Left lung (tissue), 10 donors: ENCODE results near the gene DEFB124. TPM values are rescaled to one million over a fixed set of nuclear protein-coding genes. Genes with fewer than 3 reads are reported as not detected.
"Not testable (repeated sequence)": the region's sequence is repeated elsewhere in the genome, so short reads cannot be mapped to it uniquely, and the experiment has no call there.

Experiments
- ATAC-seq: fragments of 200-7000 bp; cut with Tn5 transposase; one replicate; pipeline ENCODE4 v1.9.1; 2020; ENCODE audit warnings: moderate library complexity
- DNase-seq, 4 donors: peaks; one replicate each; pipeline ENCODE4 v3.0.0-alpha.2; 2013 to 2020
- H3K27ac ChIP-seq, 2 donors: fragments of 200-600 bp; sonication (generic) in 1 of 2; one replicate each; pipeline versions ENCODE4 v1.5.0 to v1.8.0; 2020 to 2021
- H3K27me3 ChIP-seq, 2 donors: fragments of 200-600 bp; sonication (generic) in 1 of 2; one replicate each; pipeline versions ENCODE4 v1.5.0 to v1.8.0; 2020 to 2021
- H3K36me3 ChIP-seq, 2 donors: fragments of 200-600 bp; sonication (generic) in 1 of 2; one replicate each; pipeline versions ENCODE4 v1.5.0 to v1.8.0; 2020 to 2021
- H3K4me1 ChIP-seq, 2 donors: fragments of 200-600 bp; one replicate each; pipeline ENCODE4 v1.8.0; 2021
- H3K4me3 ChIP-seq, 2 donors: fragments of 200-600 bp; sonication (generic) in 1 of 2; one replicate each; pipeline versions ENCODE4 v1.5.0 to v1.8.0; 2020 to 2021; ENCODE audit warnings: mild to moderate bottlenecking in 1 of 2
- H3K9me3 ChIP-seq, 2 donors: fragments of 200-600 bp; sonication (generic) in 1 of 2; one replicate each; pipeline versions ENCODE4 v1.5.0 to v1.8.0; 2020 to 2021
- intact Hi-C, 2 donors: fragments of 100-400 bp; cut with DNase I; formaldehyde crosslinking; loops; one replicate each; pipeline versions ENCODE4 v1.11.2 to v1.14.2; 2022
- polyA plus RNA-seq, 6 donors: library from polyadenylated mRNA; unstranded; fragments of 120-200 nt; gene quantifications; one replicate each; pipeline ENCODE4 v1.2.1, GENCODE V29; 2013; ENCODE audit not compliant: insufficient read length in 6 of 6
- total RNA-seq, 2 donors: library from RNA; stranded (reverse); fragmentation: NEBNext Ultra II Directional; extraction: Animal tissue kit (Norgen Biotek cat#: 25700); gene quantifications; one replicate each; pipeline ENCODE4 v1.2.1, GENCODE V29; 2021
- TF ChIP-seq, protein P1 (sequence below), 2 donors: fragments of 200-600 bp; sonication (generic) in 1 of 2; IDR thresholded peaks; one replicate each; pipeline versions ENCODE4 v1.5.0 to v1.8.0; 2021; ENCODE audit warnings: antibody characterized with exemption in 2 of 2
- donor health status: DM: no; HTN: yes; CAD: no.
- donor health status: DM: no; HTN: no; CAD: no.

Gene DEFB124
- total and polyA plus RNA-seq, 8 donors, result 0.31 to 1.5 (median 0.97) TPM; not detected in 2

DNA sequence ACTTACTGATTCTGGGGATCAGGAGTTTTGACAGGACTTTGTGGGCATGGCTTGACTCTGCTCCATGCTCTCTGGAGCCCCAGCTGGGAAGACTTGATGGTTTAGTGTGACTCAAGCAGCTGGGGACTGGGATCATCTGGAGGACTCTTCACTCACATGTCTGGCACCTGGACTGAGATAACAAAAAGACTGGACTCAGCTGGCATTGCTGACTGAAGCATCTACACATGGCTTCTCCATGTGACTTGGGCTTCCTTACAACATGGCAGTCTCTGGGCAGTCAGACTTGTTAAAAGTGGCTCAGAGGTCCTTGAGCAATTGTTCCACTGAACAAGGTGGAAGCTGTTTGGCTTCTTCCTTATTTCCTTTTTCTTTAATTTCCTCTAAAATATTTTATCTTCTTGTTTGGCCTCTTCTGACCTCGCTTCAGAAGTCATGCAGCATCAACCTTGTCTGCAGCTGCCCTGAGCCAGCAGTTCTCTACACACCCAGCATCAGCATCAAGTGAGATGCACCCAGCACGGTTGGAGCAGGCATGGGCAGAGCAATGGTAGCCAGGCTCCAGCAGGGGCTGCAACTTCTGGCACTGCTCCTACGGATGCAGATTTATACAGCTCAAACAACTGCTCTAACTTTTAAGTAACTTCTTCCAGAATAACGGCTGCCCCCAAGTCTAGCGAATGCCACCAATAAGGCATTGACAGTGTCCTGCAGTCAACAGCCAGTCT is 33.8 kb upstream of the DEFB124 start:
- Histone ChIP-seq H3K4me3 (no peak overlapping the region), H3K27me3 (peaks cover 0 to 8% of the 10 kb centered on the region in 2 donors), H3K9me3 (peaks cover 0 to 4% of the 10 kb centered on the region in 2 donors), H3K4me1 (peaks cover 0 to 1% of the 10 kb centered on the region in 2 donors), H3K36me3 (no peaks in the 10 kb centered on the region), H3K27ac (no peak overlapping the region)
- TF ChIP-seq, protein P1, sequence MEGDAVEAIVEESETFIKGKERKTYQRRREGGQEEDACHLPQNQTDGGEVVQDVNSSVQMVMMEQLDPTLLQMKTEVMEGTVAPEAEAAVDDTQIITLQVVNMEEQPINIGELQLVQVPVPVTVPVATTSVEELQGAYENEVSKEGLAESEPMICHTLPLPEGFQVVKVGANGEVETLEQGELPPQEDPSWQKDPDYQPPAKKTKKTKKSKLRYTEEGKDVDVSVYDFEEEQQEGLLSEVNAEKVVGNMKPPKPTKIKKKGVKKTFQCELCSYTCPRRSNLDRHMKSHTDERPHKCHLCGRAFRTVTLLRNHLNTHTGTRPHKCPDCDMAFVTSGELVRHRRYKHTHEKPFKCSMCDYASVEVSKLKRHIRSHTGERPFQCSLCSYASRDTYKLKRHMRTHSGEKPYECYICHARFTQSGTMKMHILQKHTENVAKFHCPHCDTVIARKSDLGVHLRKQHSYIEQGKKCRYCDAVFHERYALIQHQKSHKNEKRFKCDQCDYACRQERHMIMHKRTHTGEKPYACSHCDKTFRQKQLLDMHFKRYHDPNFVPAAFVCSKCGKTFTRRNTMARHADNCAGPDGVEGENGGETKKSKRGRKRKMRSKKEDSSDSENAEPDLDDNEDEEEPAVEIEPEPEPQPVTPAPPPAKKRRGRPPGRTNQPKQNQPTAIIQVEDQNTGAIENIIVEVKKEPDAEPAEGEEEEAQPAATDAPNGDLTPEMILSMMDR (IDR thresholded peaks at IDR 0.05), result no peak
- intact Hi-C loops, result no loop called here
- no peak for ATAC-seq
- no peak for DNase-seq

DNA sequence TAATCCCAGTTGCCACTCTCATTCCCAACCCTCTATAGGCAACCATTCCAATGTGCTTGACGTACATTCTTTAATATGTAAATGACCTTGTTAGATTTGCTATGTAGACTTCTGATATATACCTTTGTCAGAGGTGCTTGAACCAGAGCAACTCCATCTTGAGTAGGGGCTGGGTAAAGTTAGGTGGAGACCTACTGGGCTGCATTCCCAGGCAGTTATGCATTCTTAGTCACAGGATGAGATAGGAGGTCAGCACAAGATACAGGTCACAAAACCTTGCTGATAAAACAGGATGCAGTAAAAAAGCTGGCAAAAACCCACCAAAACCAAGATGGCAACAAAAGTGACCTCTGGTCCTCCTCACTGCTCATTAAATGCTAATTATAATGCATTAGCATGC is 31.0 kb upstream of the DEFB124 start:
- intact Hi-C loops, result no loop called here

DNA sequence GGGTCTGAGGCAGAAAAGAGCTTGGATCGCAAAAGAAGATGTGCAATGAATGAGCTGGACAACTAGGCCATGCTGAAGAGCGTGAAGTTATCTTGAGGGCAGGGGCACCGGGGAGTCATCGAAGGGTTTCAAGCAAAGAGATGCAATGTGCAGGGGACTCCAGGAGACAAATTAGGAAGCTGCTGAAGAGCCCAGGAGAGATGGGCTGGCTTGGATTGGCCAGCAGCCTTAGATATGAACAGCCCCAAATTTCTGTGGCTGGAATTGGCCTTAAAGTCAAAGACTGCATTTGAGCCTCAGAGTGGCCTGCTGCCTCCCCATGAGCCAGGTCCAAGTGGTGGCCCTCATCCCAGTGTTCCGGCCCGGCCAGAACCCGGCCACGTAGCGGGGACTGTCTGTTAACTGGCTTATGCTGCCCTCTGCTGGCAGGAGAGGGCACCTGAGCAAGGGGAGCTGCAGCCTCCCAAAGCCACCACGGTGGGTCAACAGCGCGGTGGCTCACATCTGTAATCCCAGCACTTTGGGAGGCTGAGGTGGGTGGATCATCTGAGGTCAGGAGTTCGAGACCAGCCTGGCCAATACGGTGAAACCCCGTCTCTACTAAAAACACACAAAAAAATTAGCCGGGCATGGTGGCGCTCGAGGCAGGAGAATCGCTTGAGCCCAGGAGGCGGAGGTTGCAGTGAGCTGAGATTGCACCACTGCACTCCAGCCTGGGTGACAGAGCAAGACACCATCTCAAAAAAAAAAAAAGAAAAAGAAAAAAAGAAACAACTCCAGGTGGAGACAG is 28.2 kb upstream of the DEFB124 start:
- peak; percentile 79 to 93 (median 86) for DNase-seq
- TF ChIP-seq, protein P1 (IDR thresholded peaks at IDR 0.05), result peak; percentile 94 to 98
- not testable (repeated sequence) for H3K4me1 ChIP-seq, H3K36me3 ChIP-seq, H3K4me3 ChIP-seq, H3K27ac ChIP-seq, H3K9me3 ChIP-seq
- intact Hi-C loops, result loop anchor here in 1 of 2 donors (5.0 kb wide), 1 partner anchor 41 kb away; no protein-coding TSS in a partner anchor
- peaks cover 0 to 12% of the 10 kb centered on the region in 2 donors for H3K27me3 ChIP-seq
- ATAC-seq, result peak; percentile 99

More for the DNA sequence above, 31.0 kb upstream of the DEFB124 start:
- H3K4me1 ChIP-seq, result peaks cover 0 to 7% of the 10 kb centered on the region in 2 donors
- no peak overlapping the region for H3K4me3 ChIP-seq
- TF ChIP-seq, protein P1 (IDR thresholded peaks at IDR 0.05), result no peak
- H3K27me3 ChIP-seq, result peaks cover 0 to 12% of the 10 kb centered on the region in 2 donors
- no peak overlapping the region for H3K27ac ChIP-seq
- H3K36me3 ChIP-seq, result no peaks in the 10 kb centered on the region
- DNase-seq (no peak), ATAC-seq (no peak)
- peaks cover 0 to 4% of the 10 kb centered on the region in 2 donors for H3K9me3 ChIP-seq

DNA sequence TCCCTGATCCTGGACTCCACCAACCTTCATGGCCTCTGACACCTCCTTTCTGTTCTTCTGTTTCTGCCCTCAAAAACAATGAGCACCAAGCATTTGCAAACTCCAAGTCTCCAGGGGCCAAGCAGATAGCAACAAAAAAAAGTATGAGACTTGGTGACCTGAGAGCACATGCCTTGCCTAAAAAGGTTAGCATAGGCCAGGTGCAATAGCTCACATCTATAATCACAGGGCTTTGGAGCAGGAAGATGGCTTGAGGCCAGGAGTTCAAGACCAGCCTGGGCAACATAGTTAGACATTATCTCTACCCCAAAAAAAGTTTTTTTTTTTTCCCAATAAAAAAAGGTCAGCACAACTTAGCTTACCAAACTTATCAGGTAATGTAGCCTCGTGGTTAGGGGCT is 25.6 kb upstream of the DEFB124 start:
- H3K27ac ChIP-seq, result no peak overlapping the region
- H3K36me3 ChIP-seq, result no peaks in the 10 kb centered on the region
- H3K4me1 ChIP-seq, result peaks cover 5 to 7% of the 10 kb centered on the region in 2 donors
- peaks cover 0 to 20% of the 10 kb centered on the region in 2 donors for H3K27me3 ChIP-seq
- intact Hi-C loops, result loop anchor here in 1 of 2 donors (5.0 kb wide), 1 partner anchor 38 kb away; no protein-coding TSS in a partner anchor
- ATAC-seq, result no peak
- TF ChIP-seq, protein P1 (IDR thresholded peaks at IDR 0.05), result no peak
- no peaks in the 10 kb centered on the region for H3K9me3 ChIP-seq
- no peak overlapping the region for H3K4me3 ChIP-seq
- no peak for DNase-seq
